ENCODE data around the gene PRSS36. TPM values are rescaled to one million over a fixed set of nuclear protein-coding genes. Genes with fewer than 3 reads are reported as not detected.

PRSS36 gene
- total RNA-seq, 1 experiment from 2014 or later, result 0.41 TPM

DNA sequence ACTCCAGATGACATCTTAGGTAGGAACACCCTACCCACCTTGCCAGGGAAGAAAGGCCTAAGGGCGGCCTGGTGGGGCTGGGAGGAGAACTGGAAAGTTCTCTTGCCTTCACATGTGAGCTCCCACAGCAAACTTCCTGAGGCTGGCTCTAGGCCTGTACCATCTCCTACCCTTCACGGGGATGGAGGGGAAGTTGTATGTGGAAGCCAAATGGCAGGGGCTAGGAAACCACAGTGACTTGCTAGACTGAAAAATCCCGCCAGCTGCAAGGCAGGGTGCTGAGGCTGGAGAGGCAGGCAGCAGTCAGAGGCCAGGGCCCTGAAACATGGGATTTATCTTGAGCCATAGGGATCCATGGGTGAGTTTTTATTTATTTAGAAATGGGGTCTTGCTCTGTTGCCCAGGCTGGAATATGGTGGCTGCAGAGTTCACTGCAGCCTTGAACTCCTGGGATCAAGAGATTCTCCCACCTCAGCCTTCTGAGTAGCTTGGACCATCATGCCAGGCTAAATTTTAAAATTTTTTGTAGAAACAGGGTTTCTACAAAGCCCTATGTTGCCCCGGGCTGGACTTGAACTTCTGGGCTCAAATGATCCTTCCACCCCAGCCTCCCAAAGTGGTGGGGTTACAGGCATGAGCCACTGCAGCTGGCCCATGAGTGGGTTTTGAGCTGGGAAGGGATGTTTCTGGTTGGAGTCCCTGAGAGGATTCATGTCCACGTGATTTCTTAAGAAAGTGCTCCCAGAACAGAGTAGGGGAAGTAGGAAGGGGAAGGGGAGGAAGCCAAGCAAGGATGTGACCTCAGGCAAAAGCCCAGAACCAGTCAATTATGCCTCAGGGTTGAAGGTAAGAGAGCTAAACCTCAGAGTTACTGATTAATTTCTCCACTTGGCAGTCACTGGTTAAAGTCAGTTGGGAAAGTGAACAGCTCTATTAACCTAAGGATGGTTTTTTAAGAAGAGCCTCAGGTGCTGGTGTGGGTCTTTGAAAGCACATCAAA lies 36.4 kb downstream of the PRSS36 start:
- BruUV-seq (replicated peaks), result no TSS peak
- Histone ChIP-seq H3K4me3 (ENCODE audit: low read depth, low read length, poor library complexity, severe bottlenecking) (no peak overlapping the region), H3K36me3 (ENCODE audit: insufficient read depth, low read length, poor library complexity, severe bottlenecking) (peaks cover 31% of the 10 kb centered on the region), H3K9me3 (ENCODE audit: low read depth, low read length, poor library complexity, severe bottlenecking) (no peaks in the 10 kb centered on the region), H3K27me3 (replicated peaks; ENCODE audit: insufficient read depth, low read depth, low read length, poor library complexity) (no peaks in the 10 kb centered on the region), H3K27ac (ENCODE audit: low read depth, low read length, poor library complexity, severe bottlenecking) (no peak overlapping the region), H3K4me1 (ENCODE audit: insufficient read depth, low read length, poor library complexity, severe bottlenecking) (peaks cover 9% of the 10 kb centered on the region)
- TF ChIP-seq, protein P1, sequence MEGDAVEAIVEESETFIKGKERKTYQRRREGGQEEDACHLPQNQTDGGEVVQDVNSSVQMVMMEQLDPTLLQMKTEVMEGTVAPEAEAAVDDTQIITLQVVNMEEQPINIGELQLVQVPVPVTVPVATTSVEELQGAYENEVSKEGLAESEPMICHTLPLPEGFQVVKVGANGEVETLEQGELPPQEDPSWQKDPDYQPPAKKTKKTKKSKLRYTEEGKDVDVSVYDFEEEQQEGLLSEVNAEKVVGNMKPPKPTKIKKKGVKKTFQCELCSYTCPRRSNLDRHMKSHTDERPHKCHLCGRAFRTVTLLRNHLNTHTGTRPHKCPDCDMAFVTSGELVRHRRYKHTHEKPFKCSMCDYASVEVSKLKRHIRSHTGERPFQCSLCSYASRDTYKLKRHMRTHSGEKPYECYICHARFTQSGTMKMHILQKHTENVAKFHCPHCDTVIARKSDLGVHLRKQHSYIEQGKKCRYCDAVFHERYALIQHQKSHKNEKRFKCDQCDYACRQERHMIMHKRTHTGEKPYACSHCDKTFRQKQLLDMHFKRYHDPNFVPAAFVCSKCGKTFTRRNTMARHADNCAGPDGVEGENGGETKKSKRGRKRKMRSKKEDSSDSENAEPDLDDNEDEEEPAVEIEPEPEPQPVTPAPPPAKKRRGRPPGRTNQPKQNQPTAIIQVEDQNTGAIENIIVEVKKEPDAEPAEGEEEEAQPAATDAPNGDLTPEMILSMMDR (conservative IDR thresholded peaks at IDR 0.05; ENCODE audit: low read depth, low read length), result no peak
- no peak for TF ChIP-seq EZH2 (IDR thresholded peaks at IDR 0.05; ENCODE audit: borderline replicate concordance, low read depth, low read length, poor library complexity, severe bottlenecking)
- intact Hi-C loops (cut with micrococcal nuclease; ENCODE audit: unreplicated experiment), result no loop called here
- ChIA-PET POLR2A (ENCODE audit: low non-redundant PET) (interaction anchor here (0.8 kb wide), 1 partner anchor 67 kb away, joined by 3 read pairs; no protein-coding TSS in a partner anchor), CTCF (no interaction called here)
- DNase-seq (ENCODE audit: low spot score), result no peak

DNA sequence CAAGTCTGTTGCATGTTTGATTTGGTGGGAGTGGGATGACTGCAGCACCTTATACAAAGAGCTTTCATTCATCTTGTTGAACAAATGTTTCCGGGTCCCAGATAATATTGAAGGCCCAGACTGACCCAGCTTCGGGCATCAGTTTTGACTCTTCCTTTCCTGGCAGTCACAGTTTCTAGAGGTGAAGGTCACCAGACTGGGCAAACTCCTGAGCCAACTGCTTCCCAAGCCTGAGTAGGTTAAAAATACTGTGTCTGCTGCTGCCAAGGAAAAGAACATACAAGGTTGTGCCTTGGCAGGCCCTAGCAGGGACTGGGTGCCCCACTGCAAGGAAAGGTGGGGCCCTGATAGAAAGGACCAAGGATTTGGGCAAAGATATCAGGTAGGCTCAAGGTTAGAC lies 37.2 kb downstream of the PRSS36 start:
- Histone ChIP-seq H3K4me1 (ENCODE audit: insufficient read depth, low read length, poor library complexity, severe bottlenecking) (peaks cover 10% of the 10 kb centered on the region), H3K27ac (ENCODE audit: low read depth, low read length, poor library complexity, severe bottlenecking) (no peak overlapping the region), H3K36me3 (ENCODE audit: insufficient read depth, low read length, poor library complexity, severe bottlenecking) (peaks cover 31% of the 10 kb centered on the region), H3K27me3 (replicated peaks; ENCODE audit: insufficient read depth, low read depth, low read length, poor library complexity) (no peaks in the 10 kb centered on the region), H3K9me3 (ENCODE audit: low read depth, low read length, poor library complexity, severe bottlenecking) (no peaks in the 10 kb centered on the region), H3K4me3 (ENCODE audit: low read depth, low read length, poor library complexity, severe bottlenecking) (no peak overlapping the region)
- BruUV-seq (replicated peaks), result no TSS peak
- DNase-seq (ENCODE audit: low spot score), result no peak
- intact Hi-C loops (cut with micrococcal nuclease; ENCODE audit: unreplicated experiment), result no loop called here
- no peak for TF ChIP-seq EZH2 (IDR thresholded peaks at IDR 0.05; ENCODE audit: borderline replicate concordance, low read depth, low read length, poor library complexity, severe bottlenecking)
- TF ChIP-seq, protein P1 (conservative IDR thresholded peaks at IDR 0.05; ENCODE audit: low read depth, low read length), result no peak
- POLR2A ChIA-PET (ENCODE audit: low non-redundant PET), result interaction anchor here (0.8 kb wide), 1 partner anchor 66 kb away, joined by 3 read pairs; no protein-coding TSS in a partner anchor
- CTCF ChIA-PET, result no interaction called here

DNA sequence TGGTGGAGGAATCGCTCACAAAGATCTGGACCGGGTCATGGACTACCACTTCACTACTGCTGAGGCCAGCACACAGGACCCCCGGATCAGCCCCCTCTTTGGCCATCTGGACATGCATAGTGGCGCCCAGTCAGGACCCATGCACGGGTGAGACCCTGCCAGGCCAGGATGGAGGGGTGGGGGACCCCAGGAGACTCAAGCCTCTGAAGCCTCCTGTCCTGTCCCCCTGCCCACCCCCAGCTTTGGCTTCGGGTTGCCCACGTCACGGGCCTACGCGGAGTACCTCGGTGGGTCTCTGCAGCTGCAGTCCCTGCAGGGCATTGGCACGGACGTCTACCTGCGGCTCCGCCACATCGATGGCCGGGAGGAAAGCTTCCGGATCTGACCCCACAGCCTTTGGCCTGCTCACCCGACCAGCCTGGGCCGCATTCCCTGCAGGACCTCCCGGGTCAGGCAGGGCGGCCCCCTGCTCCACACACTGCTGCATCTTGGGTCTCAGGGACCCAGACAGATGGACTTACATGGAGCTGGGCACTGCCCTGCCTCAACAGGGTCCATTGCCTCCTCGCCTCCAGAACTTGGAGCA lies 37.9 kb downstream of the PRSS36 start:
- Histone ChIP-seq H3K27me3 (replicated peaks; ENCODE audit: insufficient read depth, low read depth, low read length, poor library complexity) (no peaks in the 10 kb centered on the region), H3K9me3 (ENCODE audit: low read depth, low read length, poor library complexity, severe bottlenecking) (no peaks in the 10 kb centered on the region), H3K4me1 (ENCODE audit: insufficient read depth, low read length, poor library complexity, severe bottlenecking) (peaks cover 13% of the 10 kb centered on the region), H3K4me3 (ENCODE audit: low read depth, low read length, poor library complexity, severe bottlenecking) (no peak overlapping the region), H3K36me3 (ENCODE audit: insufficient read depth, low read length, poor library complexity, severe bottlenecking) (peaks cover 31% of the 10 kb centered on the region), H3K27ac (ENCODE audit: low read depth, low read length, poor library complexity, severe bottlenecking) (no peak overlapping the region)
- no peak for TF ChIP-seq EZH2 (IDR thresholded peaks at IDR 0.05; ENCODE audit: borderline replicate concordance, low read depth, low read length, poor library complexity, severe bottlenecking)
- TF ChIP-seq, protein P1 (conservative IDR thresholded peaks at IDR 0.05; ENCODE audit: low read depth, low read length), result no peak
- intact Hi-C loops (cut with micrococcal nuclease; ENCODE audit: unreplicated experiment), result no loop called here
- no peak for DNase-seq (ENCODE audit: low spot score)
- POLR2A ChIA-PET (ENCODE audit: low non-redundant PET), result interaction anchor here (0.8 kb wide), 1 partner anchor 65 kb away, joined by 3 read pairs; no protein-coding TSS in a partner anchor
- CTCF ChIA-PET, result no interaction called here
- TSS peak; percentile 14 for BruUV-seq (replicated peaks)

Measured in A673 (cell line).